Aorta (tissue), 5 donors: ENCODE data around the gene TPSG1. TPM values are rescaled to one million over a fixed set of nuclear protein-coding genes. Genes with fewer than 3 reads are reported as not detected.
A peak's percentile ranks its signal among the peaks of the same experiment; 100 is the strongest.
"Not testable (repeated sequence)": the region's sequence is repeated elsewhere in the genome, so short reads cannot be mapped to it uniquely, and the experiment has no call there.

Experiments used
- ATAC-seq: fragments of 200-7000 bp; cut with Tn5 transposase; one replicate; pipeline ENCODE4 v1.9.1; 2022; ENCODE audit warnings: moderate library complexity; ENCODE audit not compliant: low FRiP score
- DNase-seq, 2 donors: peaks; one replicate each; pipeline ENCODE4 v3.0.0-alpha.2; 2020
- H3K27ac ChIP-seq, 2 donors: one replicate each; pipeline ENCODE4 v1.5.1; 2013; ENCODE audit warnings: low read length in 2 of 2, mild to moderate bottlenecking in 2 of 2, moderate library complexity in 2 of 2, control low read depth in 1 of 2, inconsistent platforms in 1 of 2, low read depth in 1 of 2
- H3K27me3 ChIP-seq, 2 donors: one replicate each; pipeline ENCODE4 v1.6.1; 2013; ENCODE audit warnings: control low read depth in 1 of 2, low read length in 1 of 2, mild to moderate bottlenecking in 1 of 2, moderate library complexity in 1 of 2; ENCODE audit not compliant: insufficient read depth in 2 of 2, control insufficient read depth in 1 of 2
- H3K36me3 ChIP-seq, 2 donors: one replicate each; pipeline ENCODE4 v1.6.1; 2013; ENCODE audit warnings: control low read depth in 1 of 2, low read length in 1 of 2, mild to moderate bottlenecking in 1 of 2; ENCODE audit not compliant: insufficient read depth in 2 of 2, control insufficient read depth in 1 of 2
- H3K4me1 ChIP-seq, 2 donors: one replicate each; pipeline ENCODE4 v1.6.1; 2013; ENCODE audit warnings: low read length in 2 of 2, control low read depth in 1 of 2, mild to moderate bottlenecking in 1 of 2, moderate library complexity in 1 of 2; ENCODE audit not compliant: insufficient read depth in 2 of 2, control insufficient read depth in 1 of 2
- H3K4me3 ChIP-seq, 2 donors: one replicate each; pipeline ENCODE4 v1.5.1; 2013; ENCODE audit warnings: low read length in 2 of 2, control low read depth in 1 of 2, mild to moderate bottlenecking in 1 of 2
- H3K9me3 ChIP-seq: one replicate; pipeline ENCODE4 v1.6.1; 2013; ENCODE audit warnings: mild to moderate bottlenecking, low read length; ENCODE audit not compliant: control insufficient read depth
- WGBS, 2 donors: extraction: QIAGEN DNeasy Blood & Tissue Kit; methylation state at CpG; one replicate each; pipeline ENCODE4 v1.1.7; 2013; 5-methylcytosine and 5-hydroxymethylcytosine counted together
- intact Hi-C, 2 donors: fragments of 100-400 bp; cut with DNase I; formaldehyde crosslinking; loops; one replicate each; pipeline versions ENCODE4 v1.14.2 to v1.15.0; 2022
- polyA plus RNA-seq, 2 donors: library from polyadenylated mRNA; stranded (reverse); fragments of 200-250 nt; gene quantifications; one replicate each; pipeline ENCODE4 v1.2.3, GENCODE V29; 2013
- total RNA-seq, 2 donors: library from RNA; stranded (reverse); fragmentation: NEBNext Ultra II Directional; extraction: Animal tissue kit (Norgen Biotek cat#: 25700); gene quantifications; one replicate each; pipeline ENCODE4 v1.2.1, GENCODE V29; 2021
- donor health status: healthy with polysubstance abuse.
- donor health status: Bipolar disorder and iron deficiency.
- donor health status: DM: no; HTN: no; CAD: no.
- donor health status: DM: no; HTN: no; CAD: no.
- donor health status: DM: yes; HTN: yes; CAD: no.

TPSG1 gene
- total and polyA plus RNA-seq, 4 donors, result 0.81 to 4.6 TPM; not detected in 2

DNA sequence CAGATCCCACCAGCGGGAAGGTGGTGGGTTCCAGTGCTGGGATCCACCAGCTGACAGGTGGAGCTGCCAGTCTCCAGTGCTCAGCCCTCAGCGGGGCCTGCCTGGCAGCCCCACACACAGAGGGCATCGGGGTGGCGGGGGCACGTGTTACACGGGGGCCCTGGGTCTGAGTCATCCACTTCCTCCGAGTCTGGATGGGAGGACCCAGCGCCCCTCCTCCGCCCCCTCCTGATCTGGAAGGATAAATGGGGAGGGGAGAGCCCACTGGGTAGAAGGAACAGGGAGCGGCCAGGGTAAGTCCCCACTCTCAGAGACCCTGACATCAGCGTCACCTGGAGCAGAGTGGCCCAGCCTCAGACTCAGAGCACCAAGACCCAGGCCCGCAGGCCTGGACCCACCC, 15.4 kb upstream of the TPSG1 start, which contains the start of gene TPSAB1:
Gene TPSAB1, plus strand, starts transcription at position 270 of the 400 bp plus-strand sequence. CDS start 234 bp downstream, outside the sequence.
- not testable (repeated sequence) for DNase-seq
- 56 to 66% methylated on average over 6 to 8 of the region's 12 CpGs for WGBS, 2 donors

DNA sequence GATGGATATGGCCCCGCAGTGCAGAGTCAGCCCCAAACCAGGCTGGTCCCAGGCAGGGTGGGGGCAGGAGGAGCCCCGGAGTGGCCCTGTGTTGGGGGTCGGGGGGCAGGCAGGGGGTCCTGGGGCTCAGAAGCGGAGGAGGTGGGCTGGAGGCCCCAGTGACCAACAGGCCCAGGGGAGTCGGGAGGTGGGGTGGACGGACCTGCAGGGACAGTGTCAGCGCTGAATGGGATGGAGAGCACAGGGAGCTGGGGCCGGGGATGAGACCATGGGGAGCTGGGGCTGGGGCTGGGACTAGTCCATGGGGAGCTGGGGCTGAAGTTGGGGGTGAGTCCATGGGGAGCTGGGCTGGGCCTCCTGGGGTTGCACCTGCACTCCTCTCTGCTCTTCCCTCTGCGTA, 14.5 kb upstream of the TPSG1 start:
- DNase-seq, H3K36me3 ChIP-seq, H3K4me3 ChIP-seq, H3K27ac ChIP-seq, H3K27me3 ChIP-seq, H3K4me1 ChIP-seq, H3K9me3 ChIP-seq, ATAC-seq, intact Hi-C loops: not testable (repeated sequence)
- 87 to 92% methylated on average over 6 to 9 of the region's 9 CpGs for WGBS, 2 donors

More for the DNA sequence above, 15.4 kb upstream of the TPSG1 start, which contains the start of gene TPSAB1:
- ATAC-seq, H3K9me3 ChIP-seq, intact Hi-C loops, H3K4me3 ChIP-seq, H3K27ac ChIP-seq, H3K36me3 ChIP-seq, H3K4me1 ChIP-seq, H3K27me3 ChIP-seq: not testable (repeated sequence)

DNA sequence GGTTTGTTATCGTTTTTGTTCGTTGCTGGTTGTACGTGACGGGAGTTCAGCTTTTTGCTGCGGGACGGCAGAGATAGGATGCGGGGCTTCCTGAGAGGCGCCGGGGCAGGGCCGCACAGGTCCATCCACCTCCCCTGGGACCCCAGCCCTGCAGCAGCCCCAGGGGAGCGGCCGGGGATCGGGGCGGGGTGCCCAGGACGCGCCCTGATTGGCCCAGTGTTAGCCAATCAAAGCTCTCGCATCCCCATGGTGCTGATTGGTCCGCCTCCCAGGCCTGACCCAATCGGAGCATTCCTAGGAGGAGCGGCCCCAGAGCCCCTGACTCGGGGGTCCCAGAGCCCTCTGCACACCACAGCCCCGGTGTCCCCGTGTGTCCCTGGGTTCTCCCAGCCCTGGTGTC, 13.8 kb upstream of the TPSG1 start:
- DNase-seq, H3K4me3 ChIP-seq, H3K9me3 ChIP-seq, intact Hi-C loops, ATAC-seq, H3K4me1 ChIP-seq, H3K36me3 ChIP-seq, H3K27ac ChIP-seq, H3K27me3 ChIP-seq: not testable (repeated sequence)
- 66 to 68% methylated on average over 18 to 19 of the region's 23 CpGs for WGBS, 2 donors

DNA sequence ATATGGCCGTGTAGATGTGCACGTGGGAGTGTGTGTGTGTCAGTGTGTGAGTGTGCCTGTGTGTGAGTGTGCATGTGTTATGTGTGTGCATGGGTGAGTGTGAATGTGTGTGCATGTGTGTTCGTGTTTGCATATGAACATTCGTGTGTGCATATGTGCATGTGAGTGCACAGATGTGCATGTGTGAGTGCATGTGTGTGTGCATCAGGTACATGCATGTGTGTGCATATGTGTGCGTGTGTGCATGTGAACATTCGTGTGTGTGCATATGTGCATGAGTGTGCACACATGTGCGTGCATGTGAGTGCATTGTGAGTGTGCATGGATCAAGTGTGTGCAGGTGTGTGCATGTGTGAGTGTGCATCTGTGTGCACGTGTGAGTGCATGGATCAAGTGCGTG, 12.9 kb upstream of the TPSG1 start:
- DNase-seq (no peak), ATAC-seq (no peak)
- WGBS, 2 donors, result 79 to 82% methylated on average over 9 of the region's 9 CpGs

DNA sequence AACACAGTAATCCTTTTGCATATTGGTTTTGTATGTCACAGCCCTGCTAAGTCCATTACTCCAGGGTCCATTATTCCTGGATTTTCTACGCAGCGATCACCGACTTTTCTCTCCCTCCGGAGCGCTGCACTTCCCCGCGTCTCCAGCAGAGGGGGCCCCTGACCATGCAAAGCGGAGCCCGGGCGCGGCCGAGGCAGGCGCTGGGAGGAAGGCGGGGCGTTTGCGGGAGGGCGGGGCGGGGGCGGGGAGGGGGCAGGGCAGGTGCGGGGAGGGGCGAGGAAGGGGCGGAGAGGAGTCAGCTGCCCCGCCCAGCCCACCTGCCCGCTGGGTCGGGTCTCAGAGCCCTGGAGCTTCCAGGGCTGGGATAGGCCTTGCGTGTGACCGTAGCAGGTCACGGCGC, 11.6 kb upstream of the TPSG1 start:
- H3K36me3 ChIP-seq, H3K27ac ChIP-seq, H3K27me3 ChIP-seq, ATAC-seq, H3K4me1 ChIP-seq, H3K9me3 ChIP-seq, DNase-seq, intact Hi-C loops, H3K4me3 ChIP-seq: not testable (repeated sequence)
- WGBS, 2 donors, result no CpG with 5 or more reads among the region's 29 CpGs

More for the DNA sequence above, 12.9 kb upstream of the TPSG1 start:
- intact Hi-C loops, result no loop called here
- Histone ChIP-seq H3K4me3 (no peak overlapping the region), H3K27ac (no peak overlapping the region), H3K4me1 (no peaks in the 10 kb centered on the region), H3K27me3 (no peaks in the 10 kb centered on the region), H3K36me3 (no peaks in the 10 kb centered on the region), H3K9me3 (no peaks in the 10 kb centered on the region)

DNA sequence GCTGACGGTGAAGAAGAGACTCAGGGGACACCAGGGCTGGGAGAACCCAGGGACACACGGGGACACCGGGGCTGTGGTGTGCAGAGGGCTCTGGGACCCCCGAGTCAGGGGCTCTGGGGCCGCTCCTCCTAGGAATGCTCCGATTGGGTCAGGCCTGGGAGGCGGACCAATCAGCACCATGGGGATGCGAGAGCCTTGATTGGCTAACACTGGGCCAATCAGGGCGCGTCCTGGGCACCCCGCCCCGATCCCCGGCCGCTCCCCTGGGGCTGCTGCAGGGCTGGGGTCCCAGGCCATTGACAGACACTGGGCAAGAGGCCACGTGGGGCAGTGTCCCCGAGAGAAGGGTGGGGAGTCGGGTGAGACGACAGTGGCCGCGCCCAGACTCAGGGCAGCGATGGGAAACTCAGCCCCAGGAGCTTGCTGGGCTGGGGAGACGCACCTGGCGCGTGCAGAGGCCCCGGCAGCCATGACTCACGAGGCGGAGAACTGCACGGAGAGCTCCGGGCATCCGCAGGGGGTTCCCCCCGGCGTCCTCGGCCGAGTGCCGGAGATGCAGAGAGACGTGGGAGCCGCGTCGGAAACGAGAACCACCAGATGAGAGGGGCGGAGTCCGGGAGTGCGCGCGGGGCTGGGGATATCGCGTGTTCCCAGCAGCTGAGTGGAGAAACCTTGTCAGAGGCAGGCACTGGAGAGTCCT, 7.1 kb upstream of the TPSG1 start:
- no CpG with 5 or more reads among the region's 47 CpGs for WGBS, 2 donors
- H3K36me3 ChIP-seq, H3K4me3 ChIP-seq, H3K9me3 ChIP-seq, H3K27ac ChIP-seq, intact Hi-C loops, H3K4me1 ChIP-seq, H3K27me3 ChIP-seq, DNase-seq: not testable (repeated sequence)
- ATAC-seq, result peak; percentile 5

DNA sequence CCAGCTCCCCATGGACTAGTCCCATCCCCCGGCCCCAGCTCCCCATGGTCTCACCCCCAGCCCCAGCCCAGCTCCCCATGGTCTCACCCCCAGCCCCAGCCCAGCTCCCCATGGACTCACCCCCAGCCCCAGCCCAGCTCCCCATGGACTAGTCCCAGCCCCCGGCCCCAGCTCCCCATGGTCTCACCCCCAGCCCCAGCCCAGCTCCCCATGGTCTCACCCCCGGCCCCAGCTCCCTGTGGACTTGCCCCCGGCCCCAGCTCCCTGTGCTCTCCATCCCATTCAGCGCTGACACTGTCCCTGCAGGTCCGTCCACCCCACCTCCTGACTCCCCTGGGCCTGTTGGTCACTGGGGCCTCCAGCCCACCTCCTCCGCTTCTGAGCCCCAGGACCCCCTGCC, 6.2 kb upstream of the TPSG1 start:
- H3K9me3 ChIP-seq, H3K4me3 ChIP-seq, H3K27me3 ChIP-seq, intact Hi-C loops, H3K4me1 ChIP-seq, DNase-seq, H3K36me3 ChIP-seq, H3K27ac ChIP-seq: not testable (repeated sequence)
- ATAC-seq, result peak; percentile 24
- WGBS, 2 donors, result 81 to 87% methylated on average over 6 to 7 of the region's 7 CpGs

DNA sequence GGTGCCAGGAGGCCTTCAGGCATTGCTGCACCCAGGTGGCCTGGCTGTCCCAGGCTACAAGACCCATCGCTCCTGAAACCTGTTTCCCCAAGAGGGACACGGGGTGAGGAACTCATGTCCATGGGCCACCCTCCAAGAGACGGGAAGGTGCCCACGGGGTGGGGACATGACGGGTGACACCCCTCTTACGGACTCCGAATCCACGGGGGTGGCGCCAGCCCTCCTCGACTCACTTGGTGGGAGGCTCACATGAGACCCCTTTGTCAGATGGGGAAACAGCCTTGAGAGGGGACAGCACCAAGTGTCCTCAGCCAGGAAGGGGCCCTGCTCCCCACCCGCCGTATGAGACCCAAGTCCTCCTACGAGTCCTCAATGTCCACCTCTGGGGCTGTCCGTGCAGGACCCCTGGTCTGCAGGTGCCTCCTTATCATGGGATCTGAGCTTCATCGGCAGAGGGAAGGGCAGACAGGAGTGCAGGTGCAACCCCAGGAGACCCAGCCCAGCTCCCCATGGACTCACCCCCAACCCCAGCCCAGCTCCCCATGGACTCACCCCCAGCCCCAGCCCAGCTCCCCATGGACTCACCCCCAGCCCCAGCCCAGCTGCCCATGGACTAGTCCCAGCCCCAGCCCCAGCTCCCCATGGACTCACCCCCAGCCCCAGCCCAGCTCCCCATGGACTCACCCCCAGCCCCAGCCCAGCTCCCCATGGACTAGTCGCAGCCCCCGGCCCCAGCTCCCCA, 5.6 kb upstream of the TPSG1 start:
- WGBS, 2 donors, result 77 to 81% methylated on average over 15 to 17 of the region's 17 CpGs
- ATAC-seq, H3K36me3 ChIP-seq: not testable (repeated sequence)

DNA sequence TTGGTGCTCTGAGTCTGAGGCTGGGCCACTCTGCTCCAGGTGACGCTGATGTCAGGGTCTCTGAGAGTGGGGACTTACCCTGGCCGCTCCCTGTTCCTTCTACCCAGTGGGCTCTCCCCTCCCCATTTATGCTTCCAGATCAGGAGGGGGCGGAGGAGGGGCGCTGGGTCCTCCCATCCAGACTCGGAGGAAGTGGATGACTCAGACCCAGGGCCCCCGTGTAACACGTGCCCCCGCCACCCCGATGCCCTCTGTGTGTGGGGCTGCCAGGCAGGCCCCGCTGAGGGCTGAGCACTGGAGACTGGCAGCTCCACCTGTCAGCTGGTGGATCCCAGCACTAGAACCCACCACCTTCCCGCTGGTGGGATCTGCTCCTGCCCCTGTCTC, 5.0 kb upstream of the TPSG1 start, which contains the start of gene TPSB2:
Gene TPSB2, minus strand, starts transcription at position 101 of the 387 bp plus-strand sequence. CDS start 233 bp downstream, outside the sequence.
- H3K4me3 ChIP-seq, H3K4me1 ChIP-seq, H3K27ac ChIP-seq, H3K36me3 ChIP-seq, ATAC-seq, DNase-seq, intact Hi-C loops, H3K27me3 ChIP-seq, H3K9me3 ChIP-seq: not testable (repeated sequence)
- WGBS, 2 donors, result 64 to 80% methylated on average over 2 to 6 of the region's 11 CpGs

More for the DNA sequence above, 5.6 kb upstream of the TPSG1 start:
- H3K4me3 ChIP-seq, intact Hi-C loops, H3K27ac ChIP-seq, H3K9me3 ChIP-seq, H3K27me3 ChIP-seq, DNase-seq, H3K4me1 ChIP-seq: not testable (repeated sequence)
